ENCODE measurements around the gene ATF7.

The ATF7 gene

GRCh38 chr12:53461059-53461458 is 165.1 kb downstream of the ATF7 start:
- Histone ChIP-seq H3K27ac (ENCODE audit: low read depth, low read length) (no peak overlapping the region), H3K36me3 (ENCODE audit: control insufficient read depth, insufficient read depth, low read length) (peaks cover 81% of the 10 kb centered on the region), H3K27me3 (ENCODE audit: control insufficient read depth, insufficient read depth, low read length) (no peaks in the 10 kb centered on the region), H3K4me1 (ENCODE audit: control insufficient read depth, insufficient read depth, low read length) (no peaks in the 10 kb centered on the region), H3K9ac (ENCODE audit: low read length) (no peak overlapping the region), H3K4me3 (ENCODE audit: low read length) (no peak overlapping the region)

DNA sequence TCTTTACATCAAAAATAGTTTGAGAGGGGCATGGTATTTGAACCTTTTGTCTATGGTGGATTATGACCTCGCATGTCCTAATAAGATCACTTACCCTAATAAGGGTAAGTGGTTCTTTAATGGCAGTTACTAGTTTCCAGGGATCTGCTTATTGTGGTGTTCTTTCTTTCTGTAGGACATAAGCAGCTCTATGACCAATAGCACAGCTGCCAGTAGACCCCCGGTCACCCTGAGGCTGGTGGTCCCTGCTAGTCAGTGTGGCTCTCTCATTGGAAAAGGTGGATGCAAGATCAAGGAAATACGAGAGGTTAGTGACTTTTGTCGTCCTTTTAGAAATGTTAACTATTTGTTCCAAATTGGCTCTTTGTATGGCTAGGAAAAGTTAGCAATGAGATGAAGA is 167.1 kb downstream of the ATF7 start:
- Histone ChIP-seq H3K36me3 (ENCODE audit: control insufficient read depth, insufficient read depth, low read length) (peaks cover 74% of the 10 kb centered on the region), H3K4me1 (ENCODE audit: control insufficient read depth, insufficient read depth, low read length) (peaks cover under 1% of the 10 kb centered on the region), H3K4me3 (ENCODE audit: low read length) (no peak overlapping the region), H3K27me3 (ENCODE audit: control insufficient read depth, insufficient read depth, low read length) (no peaks in the 10 kb centered on the region), H3K27ac (ENCODE audit: low read depth, low read length) (no peak overlapping the region), H3K9ac (ENCODE audit: low read length) (no peak overlapping the region)

Measured in rectal smooth muscle tissue (tissue), 1 donor.